HFFc6 (cell line): ENCODE results near the gene FHIT. TPM values are rescaled to one million over a fixed set of nuclear protein-coding genes. Genes with fewer than 3 reads are reported as not detected.

Experiments used
- DNase-seq: peaks from one replicate; pipeline ENCODE4 v3.0.0-alpha.2; 2018
- H3K27ac Mint-ChIP-seq: 2 replicates; pipeline ENCODE4 v1.8.0; 2020; ENCODE audit warnings: mild to moderate bottlenecking, mixed read lengths
- H3K27me3 Mint-ChIP-seq: 2 replicates; pipeline ENCODE4 v1.8.0; 2021; ENCODE audit warnings: mild to moderate bottlenecking, moderate library complexity, mixed read lengths; ENCODE audit not compliant: insufficient read depth
- H3K36me3 Mint-ChIP-seq: 2 replicates; pipeline ENCODE4 v1.8.0; 2021; ENCODE audit warnings: low read depth, mixed read lengths
- H3K4me1 Mint-ChIP-seq: 2 replicates; pipeline ENCODE4 v1.8.0; 2020; ENCODE audit warnings: low read depth, mixed read lengths
- H3K4me3 Mint-ChIP-seq: 2 replicates; pipeline ENCODE4 v1.8.0; 2020; ENCODE audit warnings: mild to moderate bottlenecking, moderate library complexity, mixed read lengths
- H3K9me3 Mint-ChIP-seq: 2 replicates; pipeline ENCODE4 v1.8.0; 2020; ENCODE audit warnings: mild to moderate bottlenecking, mixed read lengths
- total RNA-seq, 6 experiments: library from RNA; stranded (reverse); fragmentation: NEBNext Ultra II Directional; extraction: Animal tissue kit (Norgen Biotek cat#: 25700); gene quantifications; 2 replicates in 1 of 6; 3 replicates in 5 of 6; pipeline ENCODE4 v1.2.3, GENCODE V29; 2021
- TF ChIP-seq, protein P1 (sequence below): fragments of 200-600 bp; sonication (generic); IDR thresholded peaks from 2 replicates; pipeline ENCODE4 v1.5.0; 2021; ENCODE audit warnings: antibody characterized with exemption, mild to moderate bottlenecking

The FHIT gene
- total RNA-seq, 6 experiments from 2014 or later, result 0.33 to 0.38 TPM; not detected in 4

DNA sequence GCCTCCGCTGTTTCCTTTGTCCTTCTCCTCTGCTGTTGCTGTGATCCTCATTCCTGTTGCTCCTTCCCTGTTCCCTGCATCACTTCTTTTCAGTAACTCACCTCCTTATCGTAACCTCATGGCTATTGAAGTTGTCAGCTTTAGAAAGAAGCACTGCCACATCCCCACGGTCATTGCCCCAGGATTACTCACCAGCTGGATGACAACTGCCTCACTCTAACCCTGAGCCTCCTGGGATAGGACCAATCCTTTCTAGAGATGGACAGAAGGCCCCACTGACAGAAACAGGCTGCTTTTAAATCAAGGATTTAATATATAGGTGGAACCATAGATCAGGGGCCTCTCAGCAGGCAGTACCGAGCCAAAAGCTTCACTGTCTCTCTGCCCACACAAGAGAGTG is 4.1 kb downstream of the FHIT start:
- Mint-ChIP-seq H3K9me3 (no peaks in the 10 kb centered on the region), H3K27ac (no peak overlapping the region), H3K27me3 (peaks cover 3% of the 10 kb centered on the region; the same call in 1 of the 2 replicates), H3K4me1 (peaks cover 9% of the 10 kb centered on the region), H3K36me3 (no peaks in the 10 kb centered on the region), H3K4me3 (no peak overlapping the region)
- TF ChIP-seq, protein P1, sequence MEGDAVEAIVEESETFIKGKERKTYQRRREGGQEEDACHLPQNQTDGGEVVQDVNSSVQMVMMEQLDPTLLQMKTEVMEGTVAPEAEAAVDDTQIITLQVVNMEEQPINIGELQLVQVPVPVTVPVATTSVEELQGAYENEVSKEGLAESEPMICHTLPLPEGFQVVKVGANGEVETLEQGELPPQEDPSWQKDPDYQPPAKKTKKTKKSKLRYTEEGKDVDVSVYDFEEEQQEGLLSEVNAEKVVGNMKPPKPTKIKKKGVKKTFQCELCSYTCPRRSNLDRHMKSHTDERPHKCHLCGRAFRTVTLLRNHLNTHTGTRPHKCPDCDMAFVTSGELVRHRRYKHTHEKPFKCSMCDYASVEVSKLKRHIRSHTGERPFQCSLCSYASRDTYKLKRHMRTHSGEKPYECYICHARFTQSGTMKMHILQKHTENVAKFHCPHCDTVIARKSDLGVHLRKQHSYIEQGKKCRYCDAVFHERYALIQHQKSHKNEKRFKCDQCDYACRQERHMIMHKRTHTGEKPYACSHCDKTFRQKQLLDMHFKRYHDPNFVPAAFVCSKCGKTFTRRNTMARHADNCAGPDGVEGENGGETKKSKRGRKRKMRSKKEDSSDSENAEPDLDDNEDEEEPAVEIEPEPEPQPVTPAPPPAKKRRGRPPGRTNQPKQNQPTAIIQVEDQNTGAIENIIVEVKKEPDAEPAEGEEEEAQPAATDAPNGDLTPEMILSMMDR, result no peak
- no peak for DNase-seq

DNA sequence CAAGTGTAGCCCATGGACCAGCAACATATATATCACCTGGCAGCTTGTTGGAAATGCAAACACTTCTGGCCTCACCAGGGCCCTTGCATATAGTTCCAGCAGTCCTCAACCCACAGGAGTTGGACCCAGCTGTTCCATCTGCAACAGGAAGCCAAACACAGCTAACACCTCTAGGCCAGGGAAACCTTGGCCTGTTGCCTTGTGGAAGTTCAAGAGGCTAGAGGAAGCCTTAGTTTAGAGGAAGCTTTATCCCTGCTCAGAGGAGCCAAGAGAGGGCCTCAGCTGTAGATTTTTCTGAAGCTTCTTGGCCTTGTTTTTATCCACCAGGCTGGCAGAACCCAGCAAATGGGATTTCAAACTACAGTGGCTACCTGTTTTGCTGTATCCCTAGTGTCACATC is 11.4 kb downstream of the FHIT start:
- Mint-ChIP-seq H3K27me3 (no peaks in the 10 kb centered on the region), H3K4me3 (no peak overlapping the region), H3K36me3 (no peaks in the 10 kb centered on the region), H3K27ac (no peak overlapping the region), H3K4me1 (no peaks in the 10 kb centered on the region), H3K9me3 (no peaks in the 10 kb centered on the region)
- DNase-seq, result no peak
- TF ChIP-seq, protein P1, result no peak

DNA sequence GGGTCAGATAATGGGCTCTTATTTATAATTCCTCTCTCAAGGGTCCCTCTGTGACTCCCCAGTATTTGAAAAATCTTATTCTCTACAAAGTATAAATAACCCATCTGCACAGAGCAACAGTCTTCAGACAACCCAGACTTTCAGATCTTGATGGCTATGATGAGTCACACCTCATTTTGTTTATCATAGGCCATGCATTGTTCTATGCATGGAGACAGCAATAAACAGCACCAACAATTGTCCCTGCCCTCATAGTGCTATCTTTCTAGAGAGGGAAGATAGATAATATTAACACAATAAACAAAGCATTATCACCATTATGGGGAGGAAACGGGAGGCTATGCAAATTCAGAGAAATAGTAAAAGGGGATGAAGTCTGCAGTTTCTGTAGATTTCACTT is 13.4 kb downstream of the FHIT start:
- no peak overlapping the region for H3K4me3 Mint-ChIP-seq
- H3K27ac Mint-ChIP-seq, result no peak overlapping the region
- TF ChIP-seq, protein P1, result no peak
- H3K4me1 Mint-ChIP-seq, result no peaks in the 10 kb centered on the region
- no peak for DNase-seq
- H3K27me3 Mint-ChIP-seq, result no peaks in the 10 kb centered on the region
- H3K36me3 Mint-ChIP-seq, result no peaks in the 10 kb centered on the region
- H3K9me3 Mint-ChIP-seq, result no peaks in the 10 kb centered on the region

DNA sequence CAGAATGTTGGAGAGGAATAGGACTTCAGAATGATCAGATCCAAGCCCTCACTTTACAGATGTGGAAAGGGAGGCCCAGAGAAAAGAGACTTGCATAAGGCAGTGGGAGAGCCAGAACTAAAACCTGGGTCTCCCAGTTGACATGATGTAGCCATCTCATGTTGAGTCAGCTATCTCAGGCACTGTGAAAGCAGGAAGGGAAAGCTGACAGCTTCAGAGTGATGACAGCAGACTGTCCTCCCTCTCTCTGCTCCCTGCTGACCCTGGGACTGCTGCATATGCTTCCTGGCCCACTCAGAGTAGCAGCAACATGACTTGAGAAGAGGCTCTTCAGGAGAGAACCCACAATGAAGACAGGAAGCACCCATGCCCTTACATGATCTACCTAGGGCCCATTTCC is 14.7 kb downstream of the FHIT start:
- Mint-ChIP-seq H3K27ac (no peak overlapping the region), H3K9me3 (peaks cover 3% of the 10 kb centered on the region), H3K4me3 (no peak overlapping the region), H3K27me3 (no peaks in the 10 kb centered on the region), H3K36me3 (no peaks in the 10 kb centered on the region), H3K4me1 (no peaks in the 10 kb centered on the region)
- DNase-seq, result no peak
- TF ChIP-seq, protein P1, result no peak

DNA sequence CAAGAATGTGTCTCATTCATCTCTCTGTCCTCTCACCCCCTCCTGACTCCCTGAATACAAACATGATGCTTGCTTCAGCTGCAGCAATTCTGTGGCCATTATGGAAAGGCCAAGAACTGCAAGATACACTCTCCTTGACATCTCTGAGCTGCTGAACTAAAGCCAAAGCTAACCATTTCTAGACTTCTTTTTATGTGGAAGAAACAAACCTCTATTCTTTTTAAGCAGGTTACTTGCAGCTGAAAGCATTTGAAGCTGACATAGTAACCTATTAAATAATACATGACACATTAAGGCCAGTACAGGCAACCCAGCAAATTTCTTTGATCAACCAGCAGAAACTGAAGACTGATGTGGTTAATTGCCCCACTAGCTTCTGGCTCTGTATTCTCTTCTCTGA is 17.5 kb downstream of the FHIT start:
- Mint-ChIP-seq H3K9me3 (peaks cover 11% of the 10 kb centered on the region), H3K27ac (no peak overlapping the region), H3K36me3 (no peaks in the 10 kb centered on the region), H3K4me1 (no peaks in the 10 kb centered on the region), H3K27me3 (no peaks in the 10 kb centered on the region), H3K4me3 (no peak overlapping the region)
- TF ChIP-seq, protein P1, result no peak
- DNase-seq, result no peak

DNA sequence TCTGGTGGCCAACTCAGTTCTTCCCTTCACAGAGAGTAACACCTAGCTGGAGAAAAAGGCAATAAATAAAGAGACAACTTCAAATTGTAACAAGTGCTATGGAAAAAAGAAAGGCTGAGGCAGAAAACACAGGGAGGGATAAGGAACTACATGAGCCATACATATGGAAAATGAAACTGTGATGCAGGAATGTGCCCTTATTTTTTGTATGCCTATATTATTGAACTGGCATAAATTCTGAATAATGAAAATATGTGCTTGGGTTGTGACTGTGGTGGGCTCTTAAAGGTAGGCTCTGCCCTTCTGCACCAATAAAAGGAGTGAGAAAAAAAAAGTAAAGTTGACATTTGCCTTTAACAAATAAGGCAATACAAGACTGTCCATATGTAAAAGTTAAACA is 19.6 kb downstream of the FHIT start:
- Mint-ChIP-seq H3K9me3 (peaks cover 11% of the 10 kb centered on the region), H3K4me1 (no peaks in the 10 kb centered on the region), H3K27ac (no peak overlapping the region), H3K36me3 (no peaks in the 10 kb centered on the region), H3K27me3 (no peaks in the 10 kb centered on the region), H3K4me3 (no peak overlapping the region)
- TF ChIP-seq, protein P1, result no peak
- no peak for DNase-seq
